OCI-M1 (cell line): ENCODE results near the gene OOSP3.
"Not testable (repeated sequence)": the region's sequence is repeated elsewhere in the genome, so short reads cannot be mapped to it uniquely, and the experiment has no call there.

Experiments
- DNase-seq: peaks from one replicate; lab custom pipeline; 2025; lab: John Stamatoyannopoulos, UW

OOSP3 gene

GRCh38 chr11:59878575-59878974 is at the start of gene OOSP3:
Gene OOSP3, plus strand, starts transcription at chr11:59878782. Its CDS starts 27 bp downstream, at chr11:59878809.
- DNase-seq = no peak

GRCh38 chr11:59829358-59829757 is 49.2 kb upstream of the OOSP3 start:
- DNase-seq = no peak

- DNase-seq = peak; percentile 48
These were observed 45.0 kb upstream of the OOSP3 start for GRCh38 chr11:59833602-59834001.

- no peak for DNase-seq
These were observed 39.0 kb upstream of the OOSP3 start for GRCh38 chr11:59839615-59840014.

GRCh38 chr11:59841514-59841913 is 37.1 kb upstream of the OOSP3 start:
- no peak for DNase-seq

GRCh38 chr11:59842316-59842715 is 36.3 kb upstream of the OOSP3 start:
- no peak for DNase-seq

- no peak for DNase-seq
These were observed 33.2 kb upstream of the OOSP3 start, which contains the start of gene CBLIF for GRCh38 chr11:59845399-59845798. Gene CBLIF, minus strand, starts transcription at chr11:59845499. Its CDS starts 46 bp downstream, at chr11:59845453.

GRCh38 chr11:59846556-59846955 is 32.0 kb upstream of the OOSP3 start:
- no peak for DNase-seq

GRCh38 chr11:59847626-59848025 is 31.0 kb upstream of the OOSP3 start:
- no peak for DNase-seq

GRCh38 chr11:59848439-59848838 is 30.1 kb upstream of the OOSP3 start:
- DNase-seq = not testable (repeated sequence)

GRCh38 chr11:59849129-59849528 is 29.5 kb upstream of the OOSP3 start:
- DNase-seq = no peak

- not testable (repeated sequence) for DNase-seq
These were observed 29.0 kb upstream of the OOSP3 start for GRCh38 chr11:59849551-59849950.

GRCh38 chr11:59851416-59851815 is 27.2 kb upstream of the OOSP3 start:
- DNase-seq = not testable (repeated sequence)

- no peak for DNase-seq
These were observed 23.7 kb upstream of the OOSP3 start for GRCh38 chr11:59854871-59855270.

GRCh38 chr11:59857439-59858434 is 20.8 kb upstream of the OOSP3 start:
- peak; percentile 62 for DNase-seq

- peak; percentile 67 for DNase-seq
These were observed 18.9 kb upstream of the OOSP3 start for GRCh38 chr11:59859673-59860072.

GRCh38 chr11:59862252-59862651 is 16.3 kb upstream of the OOSP3 start:
- DNase-seq = no peak

- DNase-seq = peak; percentile 12
These were observed 13.6 kb upstream of the OOSP3 start for GRCh38 chr11:59865031-59865430.

- peak; percentile 92 for DNase-seq
These were observed 12.2 kb upstream of the OOSP3 start, which contains the start of gene TCN1 for GRCh38 chr11:59866397-59866796. Gene TCN1, minus strand, starts transcription at chr11:59866487. Its CDS starts 17 bp downstream, at chr11:59866470.

- DNase-seq = no peak
These were observed 11.7 kb upstream of the OOSP3 start for GRCh38 chr11:59866836-59867235.

GRCh38 chr11:59867946-59868345 is 10.6 kb upstream of the OOSP3 start:
- DNase-seq = no peak

- no peak for DNase-seq
These were observed 6.5 kb upstream of the OOSP3 start for GRCh38 chr11:59872076-59872475.

- DNase-seq = no peak
These were observed 2.6 kb upstream of the OOSP3 start for GRCh38 chr11:59875856-59876519.
